HEK293T (cell line): ENCODE data around the gene FSTL4.

ENCODE experiments used
- BHLHE40 ChIP-seq: fragments of 450-650 bp; IDR thresholded peaks from 2 replicates; pipeline ENCODE4 v1.6.1; 2016; ENCODE audit warnings: mild to moderate bottlenecking, moderate library complexity, borderline replicate concordance
- CTBP1 ChIP-seq: fragments of 450-650 bp; IDR thresholded peaks from 2 replicates; pipeline ENCODE4 v1.6.1; 2016; ENCODE audit warnings: borderline replicate concordance
- ELF4 ChIP-seq: fragments of 450-650 bp; IDR thresholded peaks from 2 replicates; pipeline ENCODE4 v1.6.1; 2017; ENCODE audit warnings: antibody characterized with exemption
- FOXK2 ChIP-seq: fragments of 450-650 bp; IDR thresholded peaks from 2 replicates; pipeline ENCODE4 v1.6.1; 2016; ENCODE audit warnings: mild to moderate bottlenecking
- FOXM1 ChIP-seq: fragments of 450-650 bp; IDR thresholded peaks from 2 replicates; pipeline ENCODE4 v1.6.1; 2017; ENCODE audit warnings: mild to moderate bottlenecking, borderline replicate concordance
- HDGF ChIP-seq: fragments of 450-650 bp; IDR thresholded peaks from 2 replicates; pipeline ENCODE4 v1.6.1; 2017; ENCODE audit warnings: antibody characterized with exemption, borderline replicate concordance
- L3MBTL2 ChIP-seq: fragments of 450-650 bp; conservative IDR thresholded peaks from 2 replicates; pipeline ENCODE4 v1.6.1; 2016; ENCODE audit warnings: mild to moderate bottlenecking
- SP1 ChIP-seq: fragments of 450-650 bp; IDR thresholded peaks from 2 replicates; pipeline ENCODE4 v1.6.1; 2017
- SUZ12 ChIP-seq: fragments of 450-650 bp; IDR thresholded peaks from 2 replicates; pipeline ENCODE4 v1.6.1; 2016; ENCODE audit warnings: mild to moderate bottlenecking
- TARDBP ChIP-seq: fragments of 450-650 bp; IDR thresholded peaks from 2 replicates; pipeline ENCODE4 v1.6.1; 2016

DNA sequence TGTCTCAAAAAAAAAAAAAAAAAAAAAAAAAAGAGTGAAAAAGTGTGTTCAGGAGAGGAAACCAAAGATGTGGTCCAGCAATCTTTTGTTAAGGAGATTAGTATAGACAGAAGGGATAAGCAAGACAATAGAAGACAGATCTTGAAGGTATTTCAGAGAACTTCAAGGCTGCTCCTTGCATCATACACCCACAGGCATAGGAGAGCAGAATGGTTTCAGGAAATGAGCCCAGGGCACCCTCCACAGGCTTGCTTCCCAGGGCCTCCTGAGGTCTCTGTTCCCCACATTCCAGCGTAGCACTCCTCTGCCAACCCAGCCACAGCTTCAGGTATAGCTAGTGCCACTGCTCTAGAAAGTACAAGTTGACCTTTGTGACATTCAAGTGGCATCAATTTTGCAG, 65.8 kb downstream of the FSTL4 start:
- TF ChIP-seq TARDBP (no peak), CTBP1 (no peak), SUZ12 (no peak), FOXM1 (no peak), SP1 (no peak), HDGF (no peak), ELF4 (no peak), BHLHE40 (no peak), FOXK2 (no peak), L3MBTL2 (no peak)
